Tibial nerve (tissue), 4 donors: ENCODE measurements around the gene NKAPL. TPM values are rescaled to one million over a fixed set of nuclear protein-coding genes. Genes with fewer than 3 reads are reported as not detected.

Source experiments
- DNase-seq, 2 donors: peaks; one replicate each; pipeline ENCODE4 v3.0.0-alpha.2; 2019; ENCODE audit warnings: low spot score in 2 of 2
- H3K27ac ChIP-seq, 4 donors: fragments of 200-600 bp; sonication (generic) in 3 of 4; one replicate each; pipeline ENCODE4 v1.5.1; 2017 to 2019; ENCODE audit warnings: mild to moderate bottlenecking in 1 of 4
- H3K27me3 ChIP-seq, 2 donors: fragments of 200-600 bp; sonication (generic) in 1 of 2; one replicate each; pipeline versions ENCODE4 v1.5.1 to v1.6.0; 2017 to 2019
- H3K36me3 ChIP-seq, 3 donors: fragments of 200-600 bp; sonication (generic); one replicate each; pipeline ENCODE4 v1.5.1; 2018 to 2019
- H3K4me1 ChIP-seq, 4 donors: fragments of 200-600 bp; sonication (generic) in 3 of 4; one replicate each; pipeline ENCODE4 v1.5.1; 2017 to 2019
- H3K4me3 ChIP-seq, 4 donors: fragments of 200-600 bp; sonication (generic) in 3 of 4; one replicate each; pipeline ENCODE4 v1.5.1; 2017 to 2019; ENCODE audit warnings: mild to moderate bottlenecking in 1 of 4, moderate library complexity in 1 of 4
- H3K9me3 ChIP-seq, 4 donors: fragments of 200-600 bp; sonication (generic) in 3 of 4; one replicate each; pipeline ENCODE4 v1.5.1; 2017 to 2019
- CTCF ChIP-seq, 5 experiments: fragments of 200-600 bp in 3 of 5; fragments of 450-650 bp in 2 of 5; sonication (generic) in 3 of 5; IDR thresholded peaks; one replicate each; pipeline ENCODE4 v1.5.1; 2016 to 2019; ENCODE audit warnings: antibody characterized with exemption in 5 of 5, mild to moderate bottlenecking in 3 of 5, moderate library complexity in 2 of 5
- EP300 ChIP-seq, 2 donors: sonication (generic); formaldehyde crosslinking; IDR thresholded peaks; one replicate each; pipeline ENCODE4 v1.6.1; 2017; ENCODE audit warnings: antibody characterized with exemption in 2 of 2, mild to moderate bottlenecking in 1 of 2
- POLR2A ChIP-seq, 2 donors: fragments of 450-650 bp; IDR thresholded peaks; one replicate each; pipeline ENCODE4 v1.6.1; 2017; ENCODE audit warnings: antibody characterized with exemption in 2 of 2, mild to moderate bottlenecking in 2 of 2, moderate library complexity in 2 of 2
- WGBS, 2 donors: methylation state at CpG; one replicate each; pipeline ENCODE4 v1.1.5; 2018; 5-methylcytosine and 5-hydroxymethylcytosine counted together
- total RNA-seq, 4 donors: library from RNA; depleted of rRNA; stranded (reverse); fragments of >200 nt; gene quantifications; one replicate each; pipeline ENCODE4 v1.1.0, GENCODE V29; 2016

The NKAPL gene
- 1 to 10 TPM; 1.2 to 4.2 (median 1.8) TPM for total RNA-seq

DNA sequence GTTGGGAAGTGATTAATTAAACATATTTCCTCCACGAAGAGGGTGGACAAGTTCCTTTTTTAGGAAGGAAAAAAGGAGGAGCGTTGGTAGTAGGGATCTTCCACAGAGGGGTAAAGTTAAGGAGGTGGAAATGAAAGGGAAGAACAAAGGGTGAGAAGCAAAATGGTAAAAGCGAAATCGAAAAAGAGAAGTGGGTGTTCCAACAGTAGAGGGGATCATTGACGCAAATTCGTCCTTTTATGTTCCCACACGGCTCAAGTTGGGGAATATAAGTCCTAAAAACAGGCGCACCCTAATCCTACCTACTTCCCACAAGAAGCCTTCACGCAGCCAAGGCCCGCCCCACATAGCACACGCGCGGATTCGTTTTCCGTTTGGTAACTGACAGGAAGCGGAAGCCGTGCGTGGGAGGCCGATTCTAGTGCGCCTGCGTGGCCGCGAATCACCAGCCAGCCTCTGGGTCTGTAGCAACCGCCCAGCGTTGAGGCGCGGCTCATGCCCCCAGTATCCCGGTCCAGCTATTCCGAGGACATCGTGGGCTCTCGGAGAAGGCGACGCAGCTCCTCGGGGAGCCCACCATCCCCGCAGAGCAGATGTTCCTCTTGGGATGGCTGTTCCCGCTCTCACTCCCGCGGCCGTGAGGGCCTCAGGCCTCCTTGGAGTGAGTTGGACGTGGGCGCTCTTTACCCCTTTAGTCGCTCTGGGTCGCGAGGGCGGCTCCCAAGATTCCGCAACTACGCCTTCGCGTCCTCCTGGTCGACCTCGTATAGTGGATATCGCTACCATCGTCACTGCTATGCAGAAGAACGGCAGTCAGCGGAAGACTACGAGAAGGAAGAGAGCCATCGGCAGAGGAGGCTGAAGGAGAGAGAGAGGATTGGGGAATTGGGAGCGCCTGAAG is at the start of gene NKAPL:
Gene NKAPL (plus strand): TSS at position 421 of the 901 bp plus-strand sequence. CDS start 75 bp downstream, at position 496.
- WGBS, 2 donors: 22 to 37% methylated on average over 55 to 57 of the region's 58 CpGs
- Histone ChIP-seq H3K4me3 (peak within 1 kb of the TSS; percentile 10 to 57 (median 30)), H3K36me3 (no peaks in the 10 kb centered on the region), H3K27ac (peak within 1 kb of the TSS in 3 of 4 donors; percentile 26 to 33 (median 31)), H3K9me3 (peaks cover 0 to 24% (median 0%) of the 10 kb centered on the region in 4 donors), H3K4me1 (peaks cover 0 to 9% (median 4%) of the 10 kb centered on the region in 4 donors), H3K27me3 (no peaks in the 10 kb centered on the region)
- TF ChIP-seq EP300 (IDR thresholded peaks at IDR 0.05) (peak in 1 of 2 donors; percentile 52), CTCF (IDR thresholded peaks at IDR 0.05) (no peak), POLR2A (IDR thresholded peaks at IDR 0.05) (no peak)
- DNase-seq: peak; percentile 33 to 43

- WGBS, 2 donors: 49 to 57% methylated on average over 7 of the region's 7 CpGs
- Histone ChIP-seq H3K27ac (no peak overlapping the region), H3K4me3 (no peak overlapping the region), H3K27me3 (peaks cover 0 to 100% of the 10 kb centered on the region in 2 donors), H3K4me1 (peaks cover 0 to 31% (median 9%) of the 10 kb centered on the region in 4 donors), H3K9me3 (no peaks in the 10 kb centered on the region), H3K36me3 (no peaks in the 10 kb centered on the region)
- no peak for DNase-seq
- TF ChIP-seq CTCF (IDR thresholded peaks at IDR 0.05) (no peak), POLR2A (IDR thresholded peaks at IDR 0.05) (no peak), EP300 (IDR thresholded peaks at IDR 0.05) (no peak)
These were observed 49.2 kb upstream of the NKAPL start for GRCh38 chr6:28209753-28210535.

GRCh38 chr6:28211840-28212509 is 47.1 kb upstream of the NKAPL start:
- Histone ChIP-seq H3K27me3 (peaks cover 0 to 95% of the 10 kb centered on the region in 2 donors), H3K4me1 (peaks cover 0 to 29% (median 8%) of the 10 kb centered on the region in 4 donors), H3K27ac (no peak overlapping the region), H3K9me3 (no peaks in the 10 kb centered on the region), H3K4me3 (peak overlapping the region; percentile 2 to 43 (median 16)), H3K36me3 (no peaks in the 10 kb centered on the region)
- no peak for DNase-seq
- TF ChIP-seq CTCF (IDR thresholded peaks at IDR 0.05) (no peak), EP300 (IDR thresholded peaks at IDR 0.05) (no peak), POLR2A (IDR thresholded peaks at IDR 0.05) (no peak)
- 9 to 10% methylated on average over 16 of the region's 16 CpGs for WGBS, 2 donors

GRCh38 chr6:28212510-28213212 is 46.4 kb upstream of the NKAPL start:
- Histone ChIP-seq H3K9me3 (no peaks in the 10 kb centered on the region), H3K27me3 (peaks cover 0 to 90% of the 10 kb centered on the region in 2 donors), H3K27ac (peak overlapping the region in 1 of 4 donors; percentile 8), H3K36me3 (no peaks in the 10 kb centered on the region), H3K4me1 (peaks cover 0 to 24% (median 4%) of the 10 kb centered on the region in 4 donors), H3K4me3 (peak overlapping the region; percentile 2 to 43 (median 16))
- WGBS, 2 donors: 2% methylated on average over 21 of the region's 21 CpGs
- no peak for TF ChIP-seq CTCF (IDR thresholded peaks at IDR 0.05)
- TF ChIP-seq EP300 (IDR thresholded peaks at IDR 0.05): no peak
- TF ChIP-seq POLR2A (IDR thresholded peaks at IDR 0.05): no peak
- DNase-seq: no peak
